GM12892 (cell line): ENCODE data around the gene MFN1.

Experiments
- POLR2A ChIP-seq: IDR thresholded peaks from 2 replicates; pipeline ENCODE4 v1.6.1; 2011; ENCODE audit warnings: low read depth, low read length, control low read depth
- POLR2AphosphoS5 ChIP-seq: IDR thresholded peaks from 2 replicates; pipeline ENCODE4 v1.6.1; 2011; ENCODE audit warnings: low read depth, low read length, control low read depth

DNA sequence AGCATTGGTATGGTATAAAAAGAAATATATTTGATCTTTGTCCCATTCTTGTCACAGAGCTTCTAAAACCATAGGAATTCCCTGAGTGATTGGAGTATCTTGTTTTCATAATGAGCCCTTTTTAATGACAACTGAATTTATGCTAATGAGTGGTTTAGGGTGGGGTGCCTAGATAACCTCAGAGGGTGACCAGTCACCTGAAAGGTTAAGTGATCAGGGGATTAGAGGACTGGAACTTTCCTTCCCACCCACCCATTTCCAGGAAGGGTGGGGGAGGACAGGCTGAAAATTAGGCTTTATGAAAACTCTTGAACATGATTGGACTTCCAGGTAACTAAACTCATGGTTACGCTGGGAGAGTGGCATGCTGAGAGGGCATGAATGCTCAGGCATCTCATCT lies 8.5 kb downstream of the MFN1 start:
- TF ChIP-seq POLR2AphosphoS5 (no peak), POLR2A (no peak)
